Measurements from ENCODE around the gene BCAS3. TPM values are rescaled to one million over a fixed set of nuclear protein-coding genes. Genes with fewer than 3 reads are reported as not detected.
A peak's percentile ranks its signal among the peaks of the same experiment; 100 is the strongest.

BCAS3 gene
- total and polyA plus RNA-seq, 2 donors (not counting 1 experiment from before 2014, with no cell fraction given) = 13.9 to 73.4 TPM

DNA sequence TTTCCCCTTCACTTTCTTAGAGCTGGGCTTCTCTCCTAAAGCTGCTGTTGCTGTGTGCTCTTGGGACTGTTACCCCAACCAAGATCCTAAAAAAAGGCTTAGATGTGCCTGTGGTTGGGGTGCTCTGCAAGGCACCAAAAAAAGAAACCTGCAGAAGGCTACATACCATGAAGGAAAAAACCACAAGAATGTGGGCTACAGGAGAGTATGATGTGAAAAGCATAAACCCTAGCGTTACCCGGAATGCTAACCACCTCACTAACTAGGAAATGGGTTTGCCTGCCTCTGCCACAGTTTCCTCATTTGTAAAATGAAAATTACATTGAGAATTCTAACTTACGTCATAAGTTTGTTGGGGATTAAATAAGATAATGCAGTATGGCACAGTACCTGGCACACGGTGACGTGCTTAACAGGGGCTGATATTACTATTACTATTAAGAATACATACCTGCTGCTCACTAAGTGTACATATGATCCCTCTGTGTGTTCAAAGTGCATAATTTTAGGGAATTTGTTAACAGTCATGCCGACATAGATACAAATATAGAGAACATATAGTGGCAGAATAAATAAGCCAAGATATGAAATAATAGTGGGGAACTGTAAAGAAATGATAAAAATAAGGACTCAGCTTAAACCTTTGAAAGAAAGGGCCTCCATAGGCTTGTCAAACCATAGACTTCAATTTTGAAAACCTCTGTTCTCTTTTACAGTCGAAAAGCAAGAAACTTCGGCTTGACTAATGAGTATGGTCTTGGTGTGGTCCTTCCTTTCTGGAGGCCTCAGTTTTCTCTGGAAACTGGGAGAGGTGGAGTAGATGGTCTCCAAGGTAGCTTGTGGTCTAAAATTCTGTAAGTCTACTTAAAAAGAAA, 544.2 kb downstream of the BCAS3 start:
- H3K36me3 ChIP-seq (replicated peaks in 1 of 2; ENCODE audit: control extremely low read depth in 1 of 2, control insufficient read depth in 1 of 2, extremely low read depth in 1 of 2, insufficient read depth in 2 of 2, low read length in 1 of 2) = no peaks in the 10 kb centered on the region
- POLR2A ChIA-PET = no interaction called here
- H2AFZ ChIP-seq (ENCODE audit: insufficient read depth, low read depth, low read length, poor library complexity, severe bottlenecking) = peak overlapping the region; percentile 22
- no peak overlapping the region for H3K4me3 ChIP-seq (ENCODE audit: control extremely low read depth in 1 of 5, extremely low read depth in 1 of 5, insufficient read depth in 1 of 5, low read depth in 2 of 5, low read length in 4 of 5)
- Mint-ChIP-seq H3K4me1 (peaks cover 22% of the 10 kb centered on the region), H3K9me3 (ENCODE audit: insufficient read depth) (no peaks in the 10 kb centered on the region), H3K27me3 (no peaks in the 10 kb centered on the region), H3K4me3 (no peak overlapping the region), H3K27ac (no peak overlapping the region)
- H4K20me1 ChIP-seq (ENCODE audit: control insufficient read depth, insufficient read depth, low read length, poor library complexity, severe bottlenecking) = no peaks in the 10 kb centered on the region
- CTCF ChIA-PET = no interaction called here
- no peaks in the 10 kb centered on the region for H3K79me2 ChIP-seq (ENCODE audit: control insufficient read depth, insufficient read depth, low read length)
- TF ChIP-seq EZH2 (IDR thresholded peaks at IDR 0.05; ENCODE audit: borderline replicate concordance, insufficient read depth, low read depth, low read length, poor library complexity, severe bottlenecking) (no peak), CTCF (IDR thresholded peaks at IDR 0.05) (no peak)
- intact Hi-C loops (cut with micrococcal nuclease) = no loop called here
- peak; percentile 6 for DNase-seq
- peaks cover 14 to 19% of the 10 kb centered on the region in 2 donors for H3K4me1 ChIP-seq (ENCODE audit: control insufficient read depth in 2 of 2, insufficient read depth in 2 of 2, low read length in 2 of 2)
- WGBS (ENCODE audit: insufficient coverage) = no CpG with 5 or more reads among the region's 8 CpGs
- peak; percentile 31 for ATAC-seq (ENCODE audit: low read depth)
- no peaks in the 10 kb centered on the region for H3K27me3 ChIP-seq (replicated peaks in 1 of 4; ENCODE audit: control extremely low read depth in 1 of 4, control insufficient read depth in 3 of 4, insufficient read depth in 4 of 4, low read length in 3 of 4)
- no peak overlapping the region for H3K27ac ChIP-seq (ENCODE audit: low read length in 2 of 2)
- no peaks in the 10 kb centered on the region for H3K9me3 ChIP-seq (ENCODE audit: control extremely low read depth in 1 of 3, control insufficient read depth in 2 of 3, insufficient read depth in 1 of 3, low read length in 2 of 3)
- peak overlapping the region; percentile 40 for H3K4me2 ChIP-seq (replicated peaks; ENCODE audit: low read depth, low read length, poor library complexity, severe bottlenecking)
- peak overlapping the region; percentile 21 for H3K9ac ChIP-seq (ENCODE audit: low read length)

- H3K9me3 Mint-ChIP-seq (ENCODE audit: insufficient read depth) = no peaks in the 10 kb centered on the region
- H3K4me3 Mint-ChIP-seq = no peak overlapping the region
- Histone ChIP-seq H2AFZ (ENCODE audit: insufficient read depth, low read depth, low read length, poor library complexity, severe bottlenecking) (no peak overlapping the region), H3K9ac (ENCODE audit: low read length) (no peak overlapping the region), H3K4me1 (ENCODE audit: control insufficient read depth in 2 of 2, insufficient read depth in 2 of 2, low read length in 2 of 2) (peaks cover 14 to 19% of the 10 kb centered on the region in 2 donors), H3K27me3 (replicated peaks in 1 of 4; ENCODE audit: control extremely low read depth in 1 of 4, control insufficient read depth in 3 of 4, insufficient read depth in 4 of 4, low read length in 3 of 4) (no peaks in the 10 kb centered on the region), H3K27ac (ENCODE audit: low read length in 2 of 2) (no peak overlapping the region), H3K79me2 (ENCODE audit: control insufficient read depth, insufficient read depth, low read length) (no peaks in the 10 kb centered on the region), H3K9me3 (ENCODE audit: control extremely low read depth in 1 of 3, control insufficient read depth in 2 of 3, insufficient read depth in 1 of 3, low read length in 2 of 3) (no peaks in the 10 kb centered on the region), H3K4me2 (replicated peaks; ENCODE audit: low read depth, low read length, poor library complexity, severe bottlenecking) (no peak overlapping the region), H3K36me3 (replicated peaks in 1 of 2; ENCODE audit: control extremely low read depth in 1 of 2, control insufficient read depth in 1 of 2, extremely low read depth in 1 of 2, insufficient read depth in 2 of 2, low read length in 1 of 2) (no peaks in the 10 kb centered on the region), H3K4me3 (ENCODE audit: control extremely low read depth in 1 of 5, extremely low read depth in 1 of 5, insufficient read depth in 1 of 5, low read depth in 2 of 5, low read length in 4 of 5) (no peak overlapping the region), H4K20me1 (ENCODE audit: control insufficient read depth, insufficient read depth, low read length, poor library complexity, severe bottlenecking) (no peaks in the 10 kb centered on the region)
- ATAC-seq (ENCODE audit: low read depth) = no peak
- no peak for TF ChIP-seq CTCF (IDR thresholded peaks at IDR 0.05)
- TF ChIP-seq EZH2 (IDR thresholded peaks at IDR 0.05; ENCODE audit: borderline replicate concordance, insufficient read depth, low read depth, low read length, poor library complexity, severe bottlenecking) = no peak
- intact Hi-C loops (cut with micrococcal nuclease) = no loop called here
- H3K27me3 Mint-ChIP-seq = no peaks in the 10 kb centered on the region
- CTCF ChIA-PET = no interaction called here
- POLR2A ChIA-PET = no interaction called here
- DNase-seq = no peak
- peaks cover 22% of the 10 kb centered on the region for H3K4me1 Mint-ChIP-seq
- H3K27ac Mint-ChIP-seq = no peak overlapping the region
- WGBS (ENCODE audit: insufficient coverage) = no CpG with 5 or more reads among the region's 1 CpG
Measured at GRCh38 chr17:61223725-61224124, 546.1 kb downstream of the BCAS3 start.
